SK-N-SH (cell line): Measurements from ENCODE around the gene ESPL1. TPM values are rescaled to one million over a fixed set of nuclear protein-coding genes. Genes with fewer than 3 reads are reported as not detected.
A peak's percentile ranks its signal among the peaks of the same experiment; 100 is the strongest.

ENCODE experiments used
- CTCF ChIA-PET: fragments of 300-600, 350-600 bp; formaldehyde crosslinking; extraction: SDS; loops from one replicate; lab custom pipeline; 2021; lab: Yijun Ruan, JAX
- POLR2A ChIA-PET: fragments of 350-600 bp; sonication (Branson Sonifier 250); formaldehyde crosslinking; extraction: SDS; loops from one replicate; lab custom pipeline; 2020; ENCODE audit warnings: antibody characterized with exemption, inconsistent platforms; lab: Yijun Ruan, JAX
- DNase-seq: peaks from one replicate; pipeline ENCODE4 v3.0.0; 2012
- H2AFZ ChIP-seq: fragments of 200-600 bp; sonication (generic); 2 replicates; pipeline ENCODE4 v1.8.1; 2016; ENCODE audit warnings: antibody characterized with exemption, mild to moderate bottlenecking, low read depth
- H3F3A ChIP-seq: fragments of 200-600 bp; sonication (generic); replicated peaks from 2 replicates; pipeline ENCODE3; 2016; ENCODE audit warnings: antibody characterized with exemption, mild to moderate bottlenecking; ENCODE audit not compliant: insufficient read depth
- H3K27ac ChIP-seq, 2 experiments: fragments of 200-500 bp in 1 of 2; fragments of 200-600 bp in 1 of 2; sonication (Bioruptor generic) in 1 of 2; sonication (generic), shearing (Covaris generic) in 1 of 2; 2 replicates each; pipeline versions ENCODE4 v1.5.1 to v1.6.1; 2014 to 2016; ENCODE audit warnings: low read depth in 2 of 2, inconsistent platforms in 1 of 2, low read length in 1 of 2, mild to moderate bottlenecking in 1 of 2, mixed read lengths in 1 of 2
- H3K27me3 ChIP-seq: fragments of 200-600 bp; sonication (generic), shearing (Covaris generic); 2 replicates; pipeline ENCODE4 v1.6.1; 2016; ENCODE audit warnings: mixed run types; ENCODE audit not compliant: insufficient read depth
- H3K36me3 ChIP-seq, 2 experiments: fragments of 200-500 bp in 1 of 2; fragments of 200-600 bp in 1 of 2; sonication (Bioruptor generic) in 1 of 2; sonication (generic) in 1 of 2; replicated peaks in 1 of 2; 2 replicates each; pipeline versions ENCODE3 to v1.5.1; 2014 to 2016; ENCODE audit warnings: low read length in 1 of 2, mild to moderate bottlenecking in 1 of 2; ENCODE audit not compliant: insufficient read depth in 2 of 2, control insufficient read depth in 1 of 2
- H3K4me1 ChIP-seq, 2 experiments: fragments of 200-500 bp in 1 of 2; fragments of 200-600 bp in 1 of 2; sonication (Bioruptor generic) in 1 of 2; sonication (generic), shearing (Covaris generic) in 1 of 2; 2 replicates each; pipeline versions ENCODE4 v1.5.1 to v1.6.1; 2014 to 2016; ENCODE audit warnings: low read depth in 1 of 2, low read length in 1 of 2, mixed run types in 1 of 2; ENCODE audit not compliant: insufficient read depth in 2 of 2, control insufficient read depth in 1 of 2
- H3K4me2 ChIP-seq: fragments of 200-600 bp; sonication (generic), shearing (Covaris generic); 2 replicates; pipeline ENCODE4 v1.6.1; 2017; ENCODE audit warnings: mixed run types
- H3K4me3 ChIP-seq, 2 experiments: fragments of 200-500 bp in 1 of 2; fragments of 200-600 bp in 1 of 2; sonication (Bioruptor generic) in 1 of 2; sonication (generic), shearing (Covaris generic) in 1 of 2; 2 replicates each; pipeline versions ENCODE4 v1.5.1 to v1.8.1; 2014 to 2016; ENCODE audit warnings: low read depth in 2 of 2, inconsistent platforms in 1 of 2, low read length in 1 of 2, mild to moderate bottlenecking in 1 of 2, mixed read lengths in 1 of 2, moderate library complexity in 1 of 2
- H3K79me2 ChIP-seq: fragments of 200-600 bp; sonication (generic); 2 replicates; pipeline ENCODE4 v1.8.1; 2017; ENCODE audit warnings: mild to moderate bottlenecking; ENCODE audit not compliant: insufficient read depth
- H3K9ac ChIP-seq: fragments of 200-600 bp; sonication (generic); 2 replicates; pipeline ENCODE4 v1.6.1; 2017; ENCODE audit warnings: mixed run types
- H3K9me2 ChIP-seq: fragments of 200-600 bp; sonication (generic); 2 replicates; pipeline ENCODE4 v1.6.1; 2017; ENCODE audit warnings: mixed run types
- H3K9me3 ChIP-seq: fragments of 200-600 bp; sonication (generic); 2 replicates; pipeline ENCODE4 v1.6.1; 2017; ENCODE audit warnings: mixed run types, mild to moderate bottlenecking, moderate library complexity
- H4K20me1 ChIP-seq: fragments of 200-600 bp; sonication (generic); 2 replicates; pipeline ENCODE4 v1.6.1; 2017; ENCODE audit warnings: mild to moderate bottlenecking, mixed run types; ENCODE audit not compliant: insufficient read depth
- CTCF ChIP-seq: fragments of 200-600 bp; sonication (generic); IDR thresholded peaks from 2 replicates; pipeline ENCODE4 v1.6.1; 2017; ENCODE audit warnings: antibody characterized with exemption, mild to moderate bottlenecking, moderate library complexity
- JUND ChIP-seq: IDR thresholded peaks from 2 replicates; pipeline ENCODE4 v1.4.0; 2012
- MXI1 ChIP-seq: IDR thresholded peaks from 2 replicates; pipeline ENCODE4 v1.6.1; 2012; ENCODE audit warnings: mild to moderate bottlenecking, low read depth, low read length, improper control_type of control experiment
- NFIC ChIP-seq: IDR thresholded peaks from 2 replicates; pipeline ENCODE4 v1.4.0; 2012; ENCODE audit warnings: borderline replicate concordance
- NRF1 ChIP-seq: IDR thresholded peaks from 2 replicates; pipeline ENCODE4 v1.6.1; 2012; ENCODE audit warnings: low read depth, mild to moderate bottlenecking, low read length
- PBX3 ChIP-seq: IDR thresholded peaks from 2 replicates; pipeline ENCODE4; 2012
- POLR2AphosphoS5 ChIP-seq: IDR thresholded peaks from 2 replicates; pipeline ENCODE4 v1.6.1; 2012; ENCODE audit warnings: low read depth, low read length
- RAD21 ChIP-seq: IDR thresholded peaks from 2 replicates; pipeline ENCODE4 v1.6.1; 2012; ENCODE audit warnings: mild to moderate bottlenecking, low read length
- REST ChIP-seq: IDR thresholded peaks from 2 replicates; pipeline ENCODE4 v1.6.1; 2012; ENCODE audit warnings: mild to moderate bottlenecking, low read depth, low read length, moderate library complexity
- RFX5 ChIP-seq: IDR thresholded peaks from 2 replicates; pipeline ENCODE4 v1.6.1; 2012; ENCODE audit warnings: mild to moderate bottlenecking, improper control_type of control experiment, low read length
- TCF12 ChIP-seq: IDR thresholded peaks from 2 replicates; pipeline ENCODE4 v1.4.0; 2012
- WGBS: methylation state at CpG from one replicate; pipeline ENCODE4 v1.1.6; 2017; ENCODE audit warnings: low lambda C conversion rate; 5-methylcytosine and 5-hydroxymethylcytosine counted together
- polyA plus RNA-seq, 3 experiments: library from polyadenylated mRNA; depleted of rRNA; stranded (reverse); fragments of >200 nt; gene quantifications; 2 replicates each; pipeline ENCODE4 v1.2.3, GENCODE V29; 2012

ESPL1 gene
- polyA plus RNA-seq, 1 of the 3 experiments (the other 2 are of a cell fraction), result 8.6 TPM

- TF ChIP-seq CTCF, result no peak
- no peak for TF ChIP-seq RFX5
- TF ChIP-seq, all 33 proteins: peak for 0
Measured at GRCh38 chr12:53267306-53267998, 647 bp upstream of the ESPL1 start (continued).

- Histone ChIP-seq H3K79me2 (peaks cover 48% of the 10 kb centered on the region), H3K9me2 (no peaks in the 10 kb centered on the region), H3K27ac (0 out of 4 replicates have a peak overlapping the region, but pooled peaks of 1 of the 2 experiments have one; percentile 5), H3K9me3 (no peaks in the 10 kb centered on the region), H2AFZ (peak overlapping the region; percentile 90), H3K36me3 (peaks cover 0 to under 1% of the 10 kb centered on the region in 2 experiments), H3K4me2 (peak overlapping the region; percentile 95), H3K4me3 (peak overlapping the region; percentile 76), H4K20me1 (no peaks in the 10 kb centered on the region), H3F3A (no peaks in the 10 kb centered on the region), H3K4me1 (peaks cover 5 to 21% of the 10 kb centered on the region in 2 experiments; a peak in 2 of 4 replicates), H3K27me3 (no peaks in the 10 kb centered on the region), H3K9ac (peak overlapping the region; percentile 74)
- DNase-seq, result peak; percentile 39
- CTCF ChIA-PET, result interaction anchor here (0.6 to 14.0 kb wide), 19 partner anchors 10 to 203 kb away, joined by 3 to 223 read pairs (median 6); partner anchors contain the start of gene AAAS
- POLR2A ChIA-PET, result interaction anchor here (1.0 to 1.2 kb wide), 3 partner anchors 17 to 88 kb away, joined by 3 to 4 read pairs (median 3); partner anchors contain the start of genes CSAD and PFDN5
- 61% methylated on average over 20 of the region's 20 CpGs for WGBS
- TF ChIP-seq RFX5 (no peak), POLR2AphosphoS5 (no peak)
Measured at GRCh38 chr12:53268630-53269562, 797 bp downstream of the ESPL1 start.

- 93% methylated on average over 5 of the region's 5 CpGs for WGBS
- Histone ChIP-seq H3K27ac (no peak overlapping the region), H3K4me3 (no peak overlapping the region), H3K27me3 (no peaks in the 10 kb centered on the region), H3K4me2 (no peak overlapping the region), H3K4me1 (peaks cover 5 to 12% of the 10 kb centered on the region in 2 experiments; a peak in 2 of 4 replicates), H3K79me2 (peaks cover 40% of the 10 kb centered on the region), H3K9ac (no peak overlapping the region), H3K9me2 (no peaks in the 10 kb centered on the region), H3K36me3 (peaks cover 0 to 7% of the 10 kb centered on the region in 2 experiments), H3K9me3 (no peaks in the 10 kb centered on the region), H2AFZ (no peak overlapping the region), H4K20me1 (no peaks in the 10 kb centered on the region), H3F3A (no peaks in the 10 kb centered on the region)
- POLR2A ChIA-PET, result interaction anchor here (0.6 kb wide), 1 partner anchor 1205 kb away, joined by 4 read pairs; the partner anchor contains the start of gene ATG101
- no peak for DNase-seq
- CTCF ChIA-PET, result no interaction called here
- no peak for TF ChIP-seq NFIC
- TF ChIP-seq JUND, result no peak
- no peak for TF ChIP-seq CTCF
- TF ChIP-seq TCF12, result no peak
- no peak for TF ChIP-seq MXI1
- TF ChIP-seq RAD21, result no peak
- no peak for TF ChIP-seq NRF1
- TF ChIP-seq PBX3, result no peak
- TF ChIP-seq REST, result no peak
Measured at GRCh38 chr12:53274445-53274844, 6.3 kb downstream of the ESPL1 start.
